LNCaP clone FGC (cell line): ENCODE results near the gene TLN1.
A peak's percentile ranks its signal among the peaks of the same experiment; 100 is the strongest.

Experiments
- DNase-seq: peaks from one replicate; pipeline ENCODE4 v3.0.0-alpha.2; 2011; ENCODE audit warnings: low read depth
- H3K4me3 ChIP-seq: 2 replicates; pipeline ENCODE4 v1.5.1; 2011; ENCODE audit warnings: mild to moderate bottlenecking, low read depth, low read length, control low read depth
- CTCF ChIP-seq: IDR thresholded peaks from 2 replicates; pipeline ENCODE4 v1.5.1; 2012; ENCODE audit warnings: mild to moderate bottlenecking; ENCODE audit not compliant: control insufficient read depth, insufficient read depth; ENCODE audit errors: extremely low read depth

The TLN1 gene

GRCh38 chr9:35696520-35697215 is 35.3 kb downstream of the TLN1 start:
- no peak for DNase-seq
- peak; percentile 86 for TF ChIP-seq CTCF
- no peak overlapping the region for H3K4me3 ChIP-seq

GRCh38 chr9:35695943-35696401 is 36.0 kb downstream of the TLN1 start:
- no peak for TF ChIP-seq CTCF
- DNase-seq: no peak

GRCh38 chr9:35691757-35692301 is 40.2 kb downstream of the TLN1 start:
- no peak for TF ChIP-seq CTCF
- DNase-seq: no peak
- no peak overlapping the region for H3K4me3 ChIP-seq

More at GRCh38 chr9:35695943-35696401, 36.0 kb downstream of the TLN1 start:
- no peak overlapping the region for H3K4me3 ChIP-seq

GRCh38 chr9:35691334-35691650 is 40.7 kb downstream of the TLN1 start:
- DNase-seq: no peak
- TF ChIP-seq CTCF: no peak
- H3K4me3 ChIP-seq: peak overlapping the region; percentile 58

GRCh38 chr9:35690614-35691333 is 41.2 kb downstream of the TLN1 start:
- no peak for DNase-seq
- TF ChIP-seq CTCF: no peak
- peak overlapping the region; percentile 58 for H3K4me3 ChIP-seq

- H3K4me3 ChIP-seq: peak overlapping the region; percentile 58
- TF ChIP-seq CTCF: no peak
- no peak for DNase-seq
Measured at GRCh38 chr9:35690294-35690613, 41.7 kb downstream of the TLN1 start.
